ENCODE results near the gene NSMF.

Gene NSMF

DNA sequence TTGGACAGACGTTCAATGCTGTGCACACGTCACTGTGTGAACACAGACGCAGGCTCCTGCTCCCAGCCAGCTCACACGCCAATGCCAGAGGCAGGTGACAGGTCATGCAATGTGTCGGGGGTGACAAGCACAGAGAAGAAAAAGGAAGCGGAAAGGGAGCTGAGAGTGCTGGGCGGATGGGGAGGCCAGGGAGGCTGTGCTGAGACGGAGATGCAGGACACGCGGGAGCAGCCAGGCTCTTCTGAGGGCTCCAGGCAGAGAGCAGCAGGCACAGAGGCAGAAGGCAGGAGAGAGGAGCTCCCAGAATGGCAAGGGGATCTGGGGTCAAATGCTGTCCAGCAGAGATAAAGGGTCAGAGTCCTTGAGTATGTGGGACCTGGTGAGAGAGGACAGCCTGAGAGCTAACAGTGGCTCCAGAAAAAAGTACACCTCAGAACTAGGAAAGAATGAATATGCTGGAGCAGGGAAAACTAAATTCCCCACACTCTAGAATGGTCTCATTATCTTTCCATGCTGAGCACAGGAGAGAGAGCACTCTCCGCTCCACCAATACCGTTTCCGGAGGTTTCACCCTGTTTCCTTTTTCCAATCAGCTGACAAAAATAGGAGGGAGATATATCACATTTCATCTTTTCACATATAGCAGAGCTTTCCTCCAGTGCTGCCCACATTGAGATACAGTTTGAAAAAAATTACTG is 32.8 kb upstream of the NSMF start:
- no peak for DNase-seq

GRCh38 chr9:137490532-137491186 is 31.5 kb upstream of the NSMF start:
- no peak for DNase-seq

DNA sequence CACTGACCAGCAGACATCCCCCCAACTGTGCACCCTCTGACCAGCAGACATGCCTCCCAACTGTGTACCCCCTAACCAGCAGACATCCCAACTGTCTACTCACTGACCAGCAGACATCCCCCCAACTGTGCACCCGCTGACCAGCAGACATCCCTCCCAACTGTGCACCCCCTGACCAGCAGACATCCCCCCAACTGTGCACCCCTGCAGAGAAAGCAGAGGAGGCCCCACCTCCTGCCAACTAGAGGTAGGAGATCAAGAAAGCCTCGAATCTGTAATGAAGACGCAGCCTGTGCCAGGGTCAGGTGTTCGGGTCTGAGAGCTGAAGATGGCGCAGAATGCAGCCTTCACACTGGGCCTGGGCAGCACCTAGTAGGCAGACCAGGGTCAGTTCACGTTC is 29.8 kb upstream of the NSMF start:
- DNase-seq, result no peak

DNA sequence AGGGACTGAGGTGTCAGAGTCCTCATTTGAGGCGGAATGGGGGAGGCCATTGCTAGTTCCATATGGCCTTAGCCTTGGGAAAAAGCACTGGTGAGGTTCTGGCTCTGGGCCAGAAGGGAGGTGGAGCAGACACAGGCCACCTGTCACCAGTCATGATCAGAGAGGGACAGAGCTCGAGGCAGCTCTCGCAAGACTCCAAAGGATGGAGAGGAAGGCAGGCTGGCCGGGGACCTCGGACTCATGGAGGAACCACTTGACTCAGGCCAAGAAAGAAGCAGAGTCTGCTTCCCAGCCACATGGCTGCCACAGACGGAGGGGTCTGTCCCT is 29.2 kb upstream of the NSMF start:
- no peak for DNase-seq

- DNase-seq, result no peak
Observed at GRCh38 chr9:137487454-137488326, 28.6 kb upstream of the NSMF start.

DNA sequence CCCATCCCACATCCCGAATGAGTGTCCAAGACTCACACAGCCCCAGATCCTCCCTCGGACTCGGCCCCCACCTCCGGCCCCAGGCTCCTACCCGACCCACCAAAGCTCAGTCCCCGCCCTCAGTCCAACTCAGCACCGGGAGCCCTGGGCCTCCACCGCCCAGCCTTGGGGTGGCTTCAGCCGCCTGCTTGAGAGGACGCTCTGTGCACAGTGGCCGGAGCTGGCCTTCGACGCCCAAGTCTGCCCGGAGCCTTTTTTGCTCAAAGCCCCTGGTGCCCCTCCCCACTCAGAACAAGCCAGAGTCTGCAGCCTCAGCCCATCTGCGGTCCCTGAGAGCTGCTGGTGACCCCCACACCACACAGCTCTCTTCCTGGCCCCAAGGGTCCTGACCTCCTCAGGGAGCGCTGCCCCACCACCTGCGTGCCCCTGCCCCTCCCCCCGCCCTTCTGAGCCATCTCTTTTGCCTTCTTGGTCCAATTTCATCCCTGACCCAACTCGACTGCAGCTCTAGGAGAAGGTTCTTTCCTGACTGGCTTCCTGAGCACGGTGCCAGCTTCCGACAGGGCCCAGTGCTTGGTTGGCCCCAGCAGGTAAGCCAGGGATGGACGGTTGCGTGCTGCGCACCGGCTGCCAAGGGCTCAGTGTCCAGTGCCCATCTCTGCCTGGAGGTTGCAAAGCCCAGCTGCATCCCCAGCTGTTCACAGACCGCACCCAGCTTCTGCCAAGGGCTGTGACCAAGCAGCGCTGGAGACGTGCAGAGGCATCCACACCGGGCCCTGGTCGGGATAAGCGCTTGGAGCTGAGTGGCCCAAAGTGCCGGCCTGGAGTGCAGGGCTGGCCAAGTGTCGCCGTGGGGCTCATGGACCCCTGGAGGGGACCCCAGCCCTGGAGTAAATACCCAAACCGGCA is 27.7 kb upstream of the NSMF start:
- DNase-seq, result no peak

GRCh38 chr9:137486141-137486490 is 27.0 kb upstream of the NSMF start:
- DNase-seq, result no peak

DNA sequence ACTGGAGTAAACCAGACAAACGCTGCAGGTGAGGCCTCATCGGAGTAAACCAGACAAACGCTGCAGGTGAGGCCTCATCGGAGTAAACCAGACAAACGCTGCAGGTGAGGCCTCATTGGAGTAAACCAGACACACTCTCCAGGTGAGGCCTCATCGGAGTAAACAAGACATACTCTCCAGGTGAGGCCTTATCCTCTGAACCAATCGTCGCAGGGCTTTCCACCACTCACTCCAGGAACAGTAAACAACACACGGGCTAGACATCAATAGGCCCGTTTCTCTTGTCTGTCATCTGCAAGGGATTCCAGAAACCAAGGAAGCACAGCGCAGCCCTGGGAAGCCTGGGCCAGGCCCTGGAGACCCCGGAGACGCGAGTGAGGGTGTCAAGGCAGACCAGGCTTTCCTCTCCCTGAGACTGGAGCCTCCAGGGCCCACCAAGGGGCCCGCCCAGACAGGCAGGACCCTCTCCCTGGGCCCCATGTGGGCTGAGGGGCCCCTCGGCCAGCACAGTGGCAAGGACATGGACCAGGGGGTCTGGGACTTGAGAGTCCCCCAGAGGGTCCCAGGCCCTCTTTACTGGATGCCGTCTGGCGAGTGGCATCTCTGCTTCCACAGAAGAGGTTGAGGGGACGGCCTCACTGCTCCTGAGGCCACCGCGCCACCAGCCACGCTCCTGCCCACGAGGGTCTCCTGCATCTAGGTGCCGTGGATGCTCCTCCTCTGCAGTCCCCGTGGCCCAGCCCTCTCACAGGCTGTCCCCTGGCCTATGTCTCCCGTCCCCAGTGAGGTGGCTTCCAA is 26.4 kb upstream of the NSMF start:
- DNase-seq, result no peak

DNA sequence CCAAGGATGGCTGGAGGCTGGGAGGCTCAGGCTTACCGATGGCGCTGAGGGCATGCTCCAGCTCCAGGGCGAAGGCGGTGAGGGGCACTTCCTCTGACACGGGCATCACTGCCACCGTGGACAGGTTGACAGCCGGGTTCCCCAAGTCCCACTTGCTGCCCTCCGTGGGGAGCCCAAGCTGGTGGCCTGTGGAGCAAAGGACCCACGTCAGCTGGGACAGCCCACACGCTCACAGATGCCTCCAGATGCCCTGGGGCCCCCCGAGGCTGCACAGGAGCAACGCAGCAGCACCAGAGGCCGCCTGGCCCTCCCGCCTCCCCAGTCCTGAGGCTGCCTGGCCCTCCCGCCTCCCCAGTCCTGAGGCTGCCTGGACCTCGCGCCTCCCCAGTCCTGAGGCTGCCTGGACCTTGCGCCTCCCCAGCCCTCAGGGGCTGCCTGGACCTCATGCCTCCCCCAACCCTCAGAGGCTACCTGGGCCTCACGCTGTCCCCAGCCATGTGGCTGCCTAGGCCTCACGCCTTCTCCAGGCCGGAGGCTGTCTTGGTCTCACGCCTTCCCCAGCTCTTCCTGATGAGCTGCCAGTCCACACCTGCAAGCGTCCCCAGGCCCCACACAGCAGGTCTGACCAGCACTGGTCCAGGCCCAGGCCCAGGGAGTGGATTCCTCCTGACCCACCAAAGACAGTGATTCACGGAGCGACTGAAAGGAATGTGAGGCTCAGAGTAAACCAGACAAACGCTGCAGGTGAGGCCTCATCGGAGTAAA is 25.6 kb upstream of the NSMF start:
- DNase-seq, result no peak

- DNase-seq, result no peak
Observed at GRCh38 chr9:137482094-137482781, 23.1 kb upstream of the NSMF start.

DNA sequence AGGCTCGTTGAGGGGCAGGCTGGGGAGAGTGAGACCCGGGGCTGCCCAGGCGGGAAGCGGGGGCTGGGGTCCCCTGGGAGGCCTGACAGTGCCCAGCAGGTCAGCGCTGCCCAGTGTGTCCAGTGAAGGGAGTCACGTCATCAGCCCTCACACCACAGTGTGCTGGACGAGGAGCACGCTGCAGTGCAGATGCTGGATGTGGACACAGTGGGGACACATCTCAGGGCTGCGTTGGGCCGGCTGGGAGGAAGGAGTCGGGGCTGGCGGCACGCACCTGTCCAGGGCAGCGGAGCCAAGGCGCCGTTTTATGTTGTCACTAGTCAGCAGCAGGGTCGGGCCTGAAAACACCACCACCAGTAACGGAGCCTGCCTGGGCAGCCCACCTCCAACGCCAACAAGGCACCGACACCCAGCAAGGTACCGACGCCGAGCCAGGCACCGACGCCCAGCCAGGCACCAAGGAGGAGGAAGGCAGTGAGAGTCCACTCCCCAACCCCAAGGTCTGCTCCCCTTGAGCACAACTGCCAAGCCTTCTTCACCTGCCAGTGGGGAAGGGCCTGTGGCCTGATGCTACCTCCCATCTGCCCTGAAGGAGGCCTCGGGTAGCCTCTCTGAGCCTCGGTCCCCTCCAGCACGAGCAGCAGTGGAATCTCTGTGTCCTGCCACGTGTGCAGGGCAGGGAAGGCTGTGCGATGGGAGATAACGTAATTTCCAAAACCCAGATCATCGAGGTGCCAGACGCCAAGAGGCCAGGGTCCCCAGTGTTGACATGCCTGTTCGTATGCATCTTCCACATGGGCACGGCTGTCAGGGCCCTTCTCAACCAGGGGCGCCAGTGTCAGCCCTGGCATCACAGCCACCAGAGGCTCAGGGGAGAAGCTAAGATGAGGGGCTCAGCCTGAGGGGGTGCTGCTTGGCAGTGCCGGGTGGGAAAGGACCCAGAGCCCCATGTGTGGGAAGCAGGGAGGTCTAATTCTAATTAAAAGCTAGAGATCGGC is 21.9 kb upstream of the NSMF start:
- no peak for DNase-seq

- no peak for DNase-seq
Observed at GRCh38 chr9:137479892-137480685, 21.0 kb upstream of the NSMF start.

DNA sequence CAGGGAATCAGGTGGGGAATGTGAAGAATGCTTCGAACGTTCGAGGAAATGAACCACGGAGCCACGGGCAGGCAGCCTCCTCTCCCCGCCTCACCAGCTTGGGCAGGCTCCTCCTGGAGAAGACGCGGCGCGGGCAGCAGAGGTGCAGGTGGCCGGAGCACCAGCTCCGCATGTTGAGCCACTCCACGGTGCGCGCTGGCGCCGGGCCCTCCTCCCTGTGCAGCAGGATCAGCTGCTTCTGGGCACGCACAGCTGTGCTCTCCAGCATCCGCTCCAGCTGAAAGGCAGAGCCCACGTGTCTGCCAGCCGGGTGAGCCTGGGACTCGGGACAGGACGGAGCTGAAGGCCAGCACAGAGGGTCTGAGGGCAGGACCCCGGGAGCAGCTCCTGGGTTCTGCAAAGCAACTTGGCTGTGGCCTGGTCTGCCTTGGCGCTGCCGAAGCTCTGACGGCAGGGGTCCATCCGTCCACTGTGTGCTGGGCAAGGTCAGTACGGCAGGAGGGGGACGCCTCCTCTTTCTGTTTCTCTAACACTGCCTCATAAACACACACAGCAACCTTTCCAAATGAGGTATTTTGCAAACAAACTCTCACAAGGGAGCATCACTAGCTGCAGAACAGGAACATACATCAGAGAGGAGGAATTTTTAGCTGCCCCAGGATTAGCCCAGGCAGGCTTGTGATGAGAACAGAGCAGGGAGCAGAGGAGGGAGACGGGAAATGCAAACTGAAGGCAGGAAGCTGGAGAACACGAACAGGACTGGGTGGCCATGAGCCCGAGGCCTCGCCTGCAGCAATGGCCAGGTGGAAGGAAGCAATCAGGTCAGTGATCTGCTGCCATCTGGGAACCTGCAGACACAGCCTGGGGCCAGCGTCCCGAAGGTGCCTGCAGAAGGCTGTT is 20.1 kb upstream of the NSMF start:
- DNase-seq, result no peak

GRCh38 chr9:137478613-137478961 is 19.5 kb upstream of the NSMF start:
- DNase-seq, result no peak

- DNase-seq, result no peak
Observed at GRCh38 chr9:137477778-137478612, 18.9 kb upstream of the NSMF start.

- no peak for DNase-seq
Observed at GRCh38 chr9:137476856-137477255, 17.7 kb upstream of the NSMF start.

DNA sequence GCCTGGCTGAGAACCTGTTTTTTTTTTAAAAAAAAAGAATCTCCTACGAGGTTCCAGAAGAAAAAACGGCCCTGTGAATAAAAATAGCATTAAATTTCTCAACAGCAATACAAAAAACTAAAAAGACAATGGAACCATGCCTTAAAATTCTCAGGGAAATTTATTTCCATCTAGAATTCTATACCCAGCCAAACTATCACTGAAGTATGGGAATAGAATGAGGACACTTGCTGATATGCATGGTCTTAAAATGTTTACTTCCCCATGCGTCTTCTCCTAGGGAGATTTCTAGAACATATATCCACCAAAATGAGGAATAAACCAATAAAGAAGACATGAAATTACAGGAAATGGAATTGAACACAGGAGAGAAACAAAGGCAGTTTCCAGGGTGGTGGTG is 16.5 kb upstream of the NSMF start:
- no peak for DNase-seq
